ENCODE data around the gene SELE.
"Not testable (repeated sequence)": the region's sequence is repeated elsewhere in the genome, so short reads cannot be mapped to it uniquely, and the experiment has no call there.

The SELE gene

GRCh38 chr1:169689395-169689794 lies 44.5 kb downstream of the SELE start:
- H3K4me3 ChIP-seq (ENCODE audit: insufficient read depth, low read depth, low read length) = no peak overlapping the region
- H3K27ac ChIP-seq (ENCODE audit: insufficient read depth, low read depth, low read length, poor library complexity, severe bottlenecking) = no peak overlapping the region
- 64 to 75% methylated on average over 2 of the region's 2 CpGs for WGBS, 2 experiments

GRCh38 chr1:169688377-169688776 lies 45.5 kb downstream of the SELE start:
- H3K27ac ChIP-seq (ENCODE audit: insufficient read depth, low read depth, low read length, poor library complexity, severe bottlenecking); H3K9me3 ChIP-seq (ENCODE audit: control insufficient read depth, low read length); H3K27me3 ChIP-seq (ENCODE audit: control insufficient read depth, insufficient read depth, low read length, poor library complexity, severe bottlenecking); H3K4me3 ChIP-seq (ENCODE audit: insufficient read depth, low read depth, low read length); H3K36me3 ChIP-seq (ENCODE audit: control insufficient read depth, insufficient read depth, low read length); H3K4me1 ChIP-seq (ENCODE audit: control insufficient read depth, insufficient read depth, low read length): not testable (repeated sequence)
- WGBS, 2 experiments = 89 to 97% methylated on average over 5 of the region's 5 CpGs

More at GRCh38 chr1:169689395-169689794, 44.5 kb downstream of the SELE start:
- H3K36me3 ChIP-seq (ENCODE audit: control insufficient read depth, insufficient read depth, low read length) = no peaks in the 10 kb centered on the region
- H3K9me3 ChIP-seq (ENCODE audit: control insufficient read depth, low read length) = no peaks in the 10 kb centered on the region
- no peaks in the 10 kb centered on the region for H3K4me1 ChIP-seq (ENCODE audit: control insufficient read depth, insufficient read depth, low read length)
- no peaks in the 10 kb centered on the region for H3K27me3 ChIP-seq (ENCODE audit: control insufficient read depth, insufficient read depth, low read length, poor library complexity, severe bottlenecking)

DNA sequence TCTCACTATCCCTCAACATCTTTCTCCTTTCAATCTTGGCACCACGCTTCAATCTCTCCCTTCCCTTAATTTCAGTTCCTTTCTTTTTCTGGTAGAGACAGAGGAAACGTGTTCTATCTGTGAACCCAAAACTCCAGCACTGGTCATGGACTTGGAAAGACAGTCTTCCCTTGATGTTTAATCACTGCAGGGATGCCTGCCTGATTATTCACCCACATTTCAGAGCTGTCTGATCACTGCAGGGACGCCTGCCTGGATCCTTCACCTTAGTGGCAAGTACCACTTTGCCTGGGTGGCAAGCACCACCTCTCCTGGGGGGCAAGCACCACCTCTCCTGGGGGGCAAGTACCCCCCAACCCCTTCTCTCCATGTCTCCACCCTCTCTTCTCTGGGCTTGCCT lies 50.2 kb downstream of the SELE start:
- no peaks in the 10 kb centered on the region for H3K9me3 ChIP-seq (ENCODE audit: control insufficient read depth, low read length)
- no peaks in the 10 kb centered on the region for H3K4me1 ChIP-seq (ENCODE audit: control insufficient read depth, insufficient read depth, low read length)
- H3K36me3 ChIP-seq (ENCODE audit: control insufficient read depth, insufficient read depth, low read length) = no peaks in the 10 kb centered on the region
- H3K27ac ChIP-seq (ENCODE audit: insufficient read depth, low read depth, low read length, poor library complexity, severe bottlenecking) = no peak overlapping the region
- no peak overlapping the region for H3K4me3 ChIP-seq (ENCODE audit: insufficient read depth, low read depth, low read length)
- 93 to 94% methylated on average over 3 of the region's 3 CpGs for WGBS, 2 experiments
- peaks cover 23% of the 10 kb centered on the region for H3K27me3 ChIP-seq (ENCODE audit: control insufficient read depth, insufficient read depth, low read length, poor library complexity, severe bottlenecking)

DNA sequence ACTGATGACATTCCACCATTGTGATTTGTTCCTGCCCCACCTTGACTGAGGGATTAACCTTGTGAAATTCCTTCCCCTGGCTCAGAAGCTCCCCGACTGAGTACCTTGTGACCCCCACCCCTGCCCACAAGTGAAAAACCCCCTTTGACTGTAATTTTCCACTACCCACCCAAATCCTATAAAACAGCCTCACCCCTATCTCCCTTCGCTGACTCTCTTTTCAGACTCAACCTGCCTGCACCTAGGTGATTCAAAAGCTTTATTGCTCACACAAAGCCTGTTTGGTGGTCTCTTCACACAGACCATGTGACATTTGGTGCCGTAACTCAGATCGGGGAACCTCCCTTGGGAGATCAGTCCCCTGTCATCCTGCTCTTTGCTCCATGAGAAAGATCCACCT lies 50.7 kb downstream of the SELE start:
- WGBS, 2 experiments = 79 to 84% methylated on average over 4 of the region's 4 CpGs
- H3K4me3 ChIP-seq (ENCODE audit: insufficient read depth, low read depth, low read length) = not testable (repeated sequence)

DNA sequence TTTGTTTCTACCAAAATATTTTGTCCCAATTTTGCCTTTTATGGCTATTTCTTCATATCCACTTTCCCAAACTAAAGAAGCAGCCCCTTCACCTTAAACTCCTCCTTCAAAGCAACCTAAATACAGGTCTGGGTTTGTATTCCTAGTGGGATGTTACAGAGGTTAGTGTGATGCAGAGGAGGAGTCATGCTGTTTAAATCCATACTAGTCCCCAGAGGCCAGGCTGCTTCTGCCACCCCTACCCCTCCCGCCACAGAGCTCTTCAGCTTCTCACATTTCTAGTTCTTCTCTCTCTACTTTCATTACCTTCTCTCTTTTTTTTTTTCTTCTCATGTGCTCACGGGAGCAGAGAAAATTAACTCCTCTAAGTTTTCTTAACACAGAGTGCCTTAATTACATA lies 51.8 kb downstream of the SELE start:
- Histone ChIP-seq H3K27ac (ENCODE audit: insufficient read depth, low read depth, low read length, poor library complexity, severe bottlenecking) (no peak overlapping the region), H3K9me3 (ENCODE audit: control insufficient read depth, low read length) (no peaks in the 10 kb centered on the region), H3K36me3 (ENCODE audit: control insufficient read depth, insufficient read depth, low read length) (no peaks in the 10 kb centered on the region), H3K27me3 (ENCODE audit: control insufficient read depth, insufficient read depth, low read length, poor library complexity, severe bottlenecking) (peaks cover 23% of the 10 kb centered on the region), H3K4me1 (ENCODE audit: control insufficient read depth, insufficient read depth, low read length) (no peaks in the 10 kb centered on the region), H3K4me3 (ENCODE audit: insufficient read depth, low read depth, low read length) (no peak overlapping the region)
- 11 to 17% methylated on average over 1 to 2 of the region's 2 CpGs for WGBS, 2 experiments

More for the DNA sequence above, 50.7 kb downstream of the SELE start:
- peaks cover 23% of the 10 kb centered on the region for H3K27me3 ChIP-seq (ENCODE audit: control insufficient read depth, insufficient read depth, low read length, poor library complexity, severe bottlenecking)
- H3K9me3 ChIP-seq (ENCODE audit: control insufficient read depth, low read length); H3K27ac ChIP-seq (ENCODE audit: insufficient read depth, low read depth, low read length, poor library complexity, severe bottlenecking); H3K4me1 ChIP-seq (ENCODE audit: control insufficient read depth, insufficient read depth, low read length); H3K36me3 ChIP-seq (ENCODE audit: control insufficient read depth, insufficient read depth, low read length): not testable (repeated sequence)

- WGBS, 2 experiments = 71 to 80% methylated on average over 2 of the region's 2 CpGs
- Histone ChIP-seq H3K36me3 (ENCODE audit: control insufficient read depth, insufficient read depth, low read length) (no peaks in the 10 kb centered on the region), H3K27me3 (ENCODE audit: control insufficient read depth, insufficient read depth, low read length, poor library complexity, severe bottlenecking) (peaks cover 23% of the 10 kb centered on the region), H3K9me3 (ENCODE audit: control insufficient read depth, low read length) (no peaks in the 10 kb centered on the region), H3K27ac (ENCODE audit: insufficient read depth, low read depth, low read length, poor library complexity, severe bottlenecking) (no peak overlapping the region), H3K4me1 (ENCODE audit: control insufficient read depth, insufficient read depth, low read length) (no peaks in the 10 kb centered on the region), H3K4me3 (ENCODE audit: insufficient read depth, low read depth, low read length) (no peak overlapping the region)
These were observed 52.7 kb downstream of the SELE start for GRCh38 chr1:169681140-169681539.

- no peaks in the 10 kb centered on the region for H3K36me3 ChIP-seq (ENCODE audit: control insufficient read depth, insufficient read depth, low read length)
- WGBS, 2 experiments = 72 to 77% methylated on average over 6 of the region's 6 CpGs
- H3K27ac ChIP-seq (ENCODE audit: insufficient read depth, low read depth, low read length, poor library complexity, severe bottlenecking) = no peak overlapping the region
- H3K9me3 ChIP-seq (ENCODE audit: control insufficient read depth, low read length) = no peaks in the 10 kb centered on the region
- no peak overlapping the region for H3K4me3 ChIP-seq (ENCODE audit: insufficient read depth, low read depth, low read length)
- H3K4me1 ChIP-seq (ENCODE audit: control insufficient read depth, insufficient read depth, low read length) = no peaks in the 10 kb centered on the region
- H3K27me3 ChIP-seq (ENCODE audit: control insufficient read depth, insufficient read depth, low read length, poor library complexity, severe bottlenecking) = peaks cover 23% of the 10 kb centered on the region
These were observed 53.4 kb downstream of the SELE start for GRCh38 chr1:169680377-169681019.

GRCh38 chr1:169679692-169680091 lies 54.2 kb downstream of the SELE start:
- H3K27me3 ChIP-seq (ENCODE audit: control insufficient read depth, insufficient read depth, low read length, poor library complexity, severe bottlenecking) = peaks cover 23% of the 10 kb centered on the region
- no peaks in the 10 kb centered on the region for H3K4me1 ChIP-seq (ENCODE audit: control insufficient read depth, insufficient read depth, low read length)
- no peaks in the 10 kb centered on the region for H3K36me3 ChIP-seq (ENCODE audit: control insufficient read depth, insufficient read depth, low read length)
- H3K27ac ChIP-seq (ENCODE audit: insufficient read depth, low read depth, low read length, poor library complexity, severe bottlenecking) = no peak overlapping the region
- H3K9me3 ChIP-seq (ENCODE audit: control insufficient read depth, low read length) = no peaks in the 10 kb centered on the region
- 77 to 85% methylated on average over 2 of the region's 3 CpGs for WGBS, 2 experiments
- no peak overlapping the region for H3K4me3 ChIP-seq (ENCODE audit: insufficient read depth, low read depth, low read length)

GRCh38 chr1:169676001-169676400 lies 57.9 kb downstream of the SELE start:
- WGBS, 2 experiments = 58 to 67% methylated on average over 2 of the region's 2 CpGs
- Histone ChIP-seq H3K36me3 (ENCODE audit: control insufficient read depth, insufficient read depth, low read length) (no peaks in the 10 kb centered on the region), H3K4me1 (ENCODE audit: control insufficient read depth, insufficient read depth, low read length) (no peaks in the 10 kb centered on the region), H3K4me3 (ENCODE audit: insufficient read depth, low read depth, low read length) (no peak overlapping the region), H3K27me3 (ENCODE audit: control insufficient read depth, insufficient read depth, low read length, poor library complexity, severe bottlenecking) (peaks cover 16% of the 10 kb centered on the region), H3K27ac (ENCODE audit: insufficient read depth, low read depth, low read length, poor library complexity, severe bottlenecking) (no peak overlapping the region), H3K9me3 (ENCODE audit: control insufficient read depth, low read length) (no peaks in the 10 kb centered on the region)

Measured in ectodermal cell (in vitro differentiated cells).